Measurements from ENCODE around the gene DAAM1. TPM values are rescaled to one million over a fixed set of nuclear protein-coding genes. Genes with fewer than 3 reads are reported as not detected.

DAAM1 gene
- total RNA-seq, 1 donor = 22.0 TPM

DNA sequence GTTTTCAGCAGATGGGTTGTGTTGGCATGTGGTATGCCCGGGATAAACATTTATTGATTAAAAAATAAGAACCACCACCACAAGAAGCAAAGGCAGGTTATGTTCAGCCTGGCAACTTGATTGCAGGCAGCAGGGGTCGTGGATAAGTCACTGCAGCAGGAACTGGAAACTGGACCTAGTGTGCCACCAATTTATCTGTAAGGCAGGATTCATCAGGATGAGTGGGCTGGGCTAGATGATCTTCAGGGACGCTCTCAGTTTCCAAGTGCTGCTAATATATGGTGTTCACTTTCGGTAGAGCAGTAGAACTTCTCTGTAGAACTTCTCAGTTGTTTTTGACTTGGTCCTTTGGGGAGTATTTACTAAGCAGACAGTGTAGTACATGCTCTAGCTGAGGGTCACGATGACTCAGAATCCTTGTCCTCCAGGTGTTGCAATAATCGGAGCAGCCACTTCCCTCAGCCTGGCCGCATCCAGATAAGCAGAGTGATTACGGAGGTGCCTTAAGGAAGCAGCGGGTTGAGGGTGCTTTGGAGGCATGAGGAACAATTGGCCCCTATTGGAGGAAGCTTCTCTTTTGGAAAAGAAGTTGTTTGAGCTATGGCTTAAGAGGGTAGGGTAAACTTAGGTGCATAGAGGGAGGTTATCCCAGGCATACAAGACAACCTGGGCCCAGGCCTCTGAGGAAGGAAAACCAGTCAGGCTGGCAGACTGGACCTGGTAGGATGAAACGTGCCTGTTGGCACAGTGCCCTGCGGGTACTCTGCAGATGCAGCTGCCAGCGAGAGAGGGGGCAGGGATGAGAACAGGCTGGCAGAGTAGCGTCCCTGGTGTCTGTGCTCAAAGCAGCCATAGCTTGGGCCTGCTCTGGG is 172.7 kb downstream of the DAAM1 start:
- peak; percentile 97 for DNase-seq (ENCODE audit: low read depth)
- no peak overlapping the region for H3K4me3 ChIP-seq (ENCODE audit: low read depth, low read length)
- no peak for TF ChIP-seq CTCF (IDR thresholded peaks at IDR 0.05; ENCODE audit: insufficient read depth, low read depth, low read length)

GRCh38 chr14:59362513-59362912 is 174.0 kb downstream of the DAAM1 start:
- H3K4me3 ChIP-seq (ENCODE audit: low read depth, low read length) = no peak overlapping the region
- DNase-seq (ENCODE audit: low read depth) = peak; percentile 48
- no peak for TF ChIP-seq CTCF (IDR thresholded peaks at IDR 0.05; ENCODE audit: insufficient read depth, low read depth, low read length)

GRCh38 chr14:59363531-59364226 is 175.2 kb downstream of the DAAM1 start:
- no peak overlapping the region for H3K4me3 ChIP-seq (ENCODE audit: low read depth, low read length)
- DNase-seq (ENCODE audit: low read depth) = no peak

GRCh38 chr14:59370158-59370742 is 181.8 kb downstream of the DAAM1 start:
- DNase-seq (ENCODE audit: low read depth) = no peak
- H3K4me3 ChIP-seq (ENCODE audit: low read depth, low read length) = no peak overlapping the region
- no peak for TF ChIP-seq CTCF (IDR thresholded peaks at IDR 0.05; ENCODE audit: insufficient read depth, low read depth, low read length)

More at GRCh38 chr14:59363531-59364226, 175.2 kb downstream of the DAAM1 start:
- TF ChIP-seq CTCF (IDR thresholded peaks at IDR 0.05; ENCODE audit: insufficient read depth, low read depth, low read length) = no peak

- no peak for TF ChIP-seq CTCF (IDR thresholded peaks at IDR 0.05; ENCODE audit: insufficient read depth, low read depth, low read length)
- no peak for DNase-seq (ENCODE audit: low read depth)
- H3K4me3 ChIP-seq (ENCODE audit: low read depth, low read length) = no peak overlapping the region
Observed at GRCh38 chr14:59371771-59372170, 183.3 kb downstream of the DAAM1 start.

GRCh38 chr14:59374048-59374447 is 185.6 kb downstream of the DAAM1 start:
- DNase-seq (ENCODE audit: low read depth) = no peak
- H3K4me3 ChIP-seq (ENCODE audit: low read depth, low read length) = no peak overlapping the region
- no peak for TF ChIP-seq CTCF (IDR thresholded peaks at IDR 0.05; ENCODE audit: insufficient read depth, low read depth, low read length)
